Eye (tissue), 1 donor: Measurements from ENCODE around the gene CAPN12.
"Not testable (repeated sequence)": the region's sequence is repeated elsewhere in the genome, so short reads cannot be mapped to it uniquely, and the experiment has no call there.

Source experiments
- DNase-seq: peaks from one replicate; pipeline ENCODE4 v3.0.0-alpha.2; 2015

Gene CAPN12, protein sequence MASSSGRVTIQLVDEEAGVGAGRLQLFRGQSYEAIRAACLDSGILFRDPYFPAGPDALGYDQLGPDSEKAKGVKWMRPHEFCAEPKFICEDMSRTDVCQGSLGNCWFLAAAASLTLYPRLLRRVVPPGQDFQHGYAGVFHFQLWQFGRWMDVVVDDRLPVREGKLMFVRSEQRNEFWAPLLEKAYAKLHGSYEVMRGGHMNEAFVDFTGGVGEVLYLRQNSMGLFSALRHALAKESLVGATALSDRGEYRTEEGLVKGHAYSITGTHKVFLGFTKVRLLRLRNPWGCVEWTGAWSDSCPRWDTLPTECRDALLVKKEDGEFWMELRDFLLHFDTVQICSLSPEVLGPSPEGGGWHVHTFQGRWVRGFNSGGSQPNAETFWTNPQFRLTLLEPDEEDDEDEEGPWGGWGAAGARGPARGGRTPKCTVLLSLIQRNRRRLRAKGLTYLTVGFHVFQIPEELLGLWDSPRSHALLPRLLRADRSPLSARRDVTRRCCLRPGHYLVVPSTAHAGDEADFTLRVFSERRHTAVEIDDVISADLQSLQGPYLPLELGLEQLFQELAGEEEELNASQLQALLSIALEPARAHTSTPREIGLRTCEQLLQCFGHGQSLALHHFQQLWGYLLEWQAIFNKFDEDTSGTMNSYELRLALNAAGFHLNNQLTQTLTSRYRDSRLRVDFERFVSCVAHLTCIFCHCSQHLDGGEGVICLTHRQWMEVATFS

DNA sequence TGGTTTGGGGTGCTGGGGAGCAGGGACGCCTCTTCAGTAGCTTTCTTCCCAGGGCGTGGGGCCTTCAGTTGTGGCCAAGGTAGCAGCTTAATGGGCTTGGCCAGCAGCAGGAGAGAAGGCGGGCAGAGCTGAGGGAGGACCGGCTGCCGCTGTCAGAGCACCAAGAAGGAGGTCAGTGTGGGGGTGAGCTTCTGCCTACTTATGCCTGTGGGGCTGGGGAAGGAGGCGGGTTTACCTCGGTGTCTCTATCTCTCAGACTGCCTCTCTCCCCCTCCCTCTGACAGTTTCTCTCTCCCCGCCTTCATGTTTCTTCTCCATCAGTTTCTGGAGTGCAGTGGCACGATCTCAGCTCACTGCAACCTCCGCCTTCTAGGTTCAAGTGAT, at the start of gene CAPN12:
CAPN12 (minus strand) TSS at position 177 of the 384 bp plus-strand sequence. CDS start 309 bp downstream, outside the sequence.
- no peak for DNase-seq

DNA sequence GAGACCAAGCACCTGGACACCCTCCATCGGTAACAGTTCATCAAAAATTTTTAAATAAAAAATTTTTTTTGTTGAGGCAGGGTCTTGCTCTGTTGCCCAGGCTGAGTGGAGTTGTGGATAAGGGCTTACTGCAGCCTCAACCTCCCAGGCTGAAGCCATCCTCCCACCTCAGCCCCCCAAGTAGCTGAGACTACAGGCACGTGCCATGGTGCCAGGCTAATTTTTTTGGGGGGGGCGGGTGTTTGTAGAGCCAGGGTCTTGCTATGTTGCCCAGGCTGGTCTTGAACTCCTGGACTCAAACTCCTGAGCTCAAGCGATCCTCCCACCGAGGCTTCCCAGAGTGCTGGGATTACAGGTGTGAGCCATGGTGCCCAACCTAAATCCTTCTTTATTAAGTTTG, 49.4 kb upstream of the CAPN12 start:
- DNase-seq: no peak

DNA sequence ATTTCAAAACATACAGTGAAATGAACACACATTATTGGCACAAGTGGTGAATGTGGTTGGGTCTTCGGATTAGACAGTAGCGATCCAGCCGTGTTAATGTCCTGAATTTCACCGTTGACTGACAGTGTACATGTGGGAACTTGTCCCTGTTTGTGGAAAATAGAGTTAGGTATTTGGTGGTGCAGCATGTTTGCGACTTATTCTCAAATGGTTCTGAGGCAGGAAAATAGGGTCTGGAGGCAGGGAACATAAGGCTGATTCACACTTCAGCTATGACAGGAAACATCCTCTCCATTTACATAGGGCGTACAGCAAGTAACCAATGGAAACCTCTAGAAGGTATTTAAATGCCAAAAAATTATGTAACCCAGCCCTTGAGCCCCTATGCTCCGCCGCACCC, 48.9 kb upstream of the CAPN12 start:
- DNase-seq: peak; percentile 52

- DNase-seq: peak; percentile 32
These were observed 48.2 kb upstream of the CAPN12 start for GRCh38 chr19:38792250-38793111.

- not testable (repeated sequence) for DNase-seq
These were observed 47.3 kb upstream of the CAPN12 start for GRCh38 chr19:38791451-38792064.

DNA sequence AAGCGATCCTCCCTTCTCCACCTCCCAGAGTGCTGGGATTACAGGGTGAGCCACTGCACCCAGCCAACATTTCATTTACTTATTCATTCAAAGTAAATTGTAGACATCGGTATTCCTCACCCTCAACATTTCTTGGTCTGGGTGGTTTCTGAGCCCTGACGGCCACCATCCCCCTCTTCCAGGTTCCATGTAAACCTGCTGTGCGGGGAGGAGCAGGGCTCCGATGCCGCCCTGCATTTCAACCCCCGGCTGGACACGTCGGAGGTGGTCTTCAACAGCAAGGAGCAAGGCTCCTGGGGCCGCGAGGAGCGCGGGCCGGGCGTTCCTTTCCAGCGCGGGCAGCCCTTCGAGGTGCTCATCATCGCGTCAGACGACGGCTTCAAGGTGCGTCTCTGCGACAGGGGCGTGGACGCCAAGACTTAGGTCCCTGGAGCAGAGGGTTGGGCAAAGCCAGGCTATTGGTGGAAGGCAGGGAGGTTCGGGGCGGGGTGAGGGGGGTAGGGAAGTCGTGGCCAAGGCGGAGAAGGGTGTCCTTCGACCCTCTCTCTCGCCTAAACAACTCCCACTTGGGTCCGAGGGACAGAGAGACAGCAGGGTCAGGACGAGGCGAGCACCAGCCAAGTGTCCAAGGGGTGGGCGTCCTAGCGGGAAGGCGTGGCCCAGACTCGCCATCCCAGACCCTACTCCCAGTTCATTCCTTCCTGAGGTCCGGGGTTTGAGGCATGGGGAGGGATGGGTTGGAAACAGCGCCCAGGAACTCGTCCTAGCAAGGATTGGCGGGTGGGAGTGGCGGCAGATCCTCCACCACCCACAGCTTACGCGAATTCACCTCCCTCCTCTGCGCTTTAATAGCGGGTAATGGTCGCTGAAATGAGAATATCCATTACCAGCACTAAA, 46.5 kb upstream of the CAPN12 start:
- DNase-seq: not testable (repeated sequence)

DNA sequence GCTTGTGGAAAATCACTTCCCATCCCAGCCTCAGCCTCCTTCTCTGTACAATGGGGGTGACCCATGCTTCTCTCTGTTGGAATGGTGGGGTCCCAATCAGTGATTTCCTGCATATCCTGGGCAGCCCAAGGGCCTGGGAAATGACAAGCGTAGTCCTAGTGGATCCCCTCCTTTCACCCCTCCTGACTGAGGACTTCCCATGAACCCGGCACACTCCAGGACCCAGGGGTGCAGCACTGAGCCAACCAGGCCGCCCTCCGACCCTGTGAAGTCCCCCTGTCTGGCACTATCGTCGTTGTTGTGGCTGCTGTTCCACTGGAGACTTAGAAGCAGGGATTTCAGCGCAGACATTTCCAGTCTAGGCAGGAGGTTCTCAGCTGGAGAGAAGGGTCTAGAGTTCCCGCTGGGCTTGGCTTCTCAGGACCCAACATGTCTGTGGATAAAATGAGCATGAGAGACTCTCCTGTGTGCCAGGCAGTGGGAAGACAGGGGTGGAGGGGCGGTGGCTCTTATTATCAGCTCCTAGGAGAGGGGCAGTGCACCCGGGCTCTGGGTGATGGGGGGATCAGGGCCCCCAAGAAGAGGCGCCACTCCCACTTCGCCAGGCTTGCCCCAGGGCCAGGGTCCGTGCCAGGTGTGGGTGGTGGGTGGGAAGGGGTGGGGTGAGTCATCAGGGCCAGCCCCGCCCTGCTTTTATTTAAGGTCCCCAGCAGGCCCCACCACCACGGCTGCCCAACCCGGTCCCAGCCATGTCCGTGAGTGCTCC, 44.4 kb upstream of the CAPN12 start, which contains the start of gene LGALS7B:
LGALS7B (plus strand) TSS at position 723 of the 766 bp plus-strand sequence; CDS start at position 750, 27 bp downstream.
- peak; percentile 13 for DNase-seq

DNA sequence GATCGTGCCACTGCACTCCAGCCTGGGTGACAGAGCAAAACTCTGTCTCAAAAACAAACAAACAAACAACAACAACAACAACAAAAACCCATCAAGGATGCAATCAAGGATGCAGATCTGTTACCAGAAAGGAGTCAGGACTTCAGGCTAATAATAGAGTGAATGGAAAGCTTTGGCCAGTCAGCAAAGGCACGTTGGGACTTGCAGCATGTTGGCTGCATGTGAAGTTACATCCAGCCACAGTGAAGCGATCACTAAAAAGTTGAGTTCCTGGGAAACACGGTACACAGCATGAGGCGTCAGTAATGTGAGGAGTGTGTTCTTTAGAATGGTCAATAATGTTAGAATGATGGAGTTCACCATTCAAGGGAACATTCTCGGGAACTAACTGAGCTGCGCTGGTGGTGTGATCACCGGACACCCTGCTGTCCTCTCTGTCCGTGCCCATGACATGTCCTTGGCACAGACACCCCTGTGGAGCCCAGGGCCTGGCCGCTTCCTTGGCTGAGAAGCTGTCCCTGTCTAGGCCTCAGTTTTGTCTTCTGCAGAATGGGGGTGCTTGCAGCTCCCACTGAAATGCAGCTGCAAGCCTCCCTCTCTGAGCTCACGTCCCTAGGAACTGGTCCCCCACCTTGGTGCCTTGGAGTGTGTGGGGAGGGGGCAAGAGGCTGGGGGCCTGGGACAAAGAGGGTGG, 42.4 kb upstream of the CAPN12 start:
- no peak for DNase-seq

DNA sequence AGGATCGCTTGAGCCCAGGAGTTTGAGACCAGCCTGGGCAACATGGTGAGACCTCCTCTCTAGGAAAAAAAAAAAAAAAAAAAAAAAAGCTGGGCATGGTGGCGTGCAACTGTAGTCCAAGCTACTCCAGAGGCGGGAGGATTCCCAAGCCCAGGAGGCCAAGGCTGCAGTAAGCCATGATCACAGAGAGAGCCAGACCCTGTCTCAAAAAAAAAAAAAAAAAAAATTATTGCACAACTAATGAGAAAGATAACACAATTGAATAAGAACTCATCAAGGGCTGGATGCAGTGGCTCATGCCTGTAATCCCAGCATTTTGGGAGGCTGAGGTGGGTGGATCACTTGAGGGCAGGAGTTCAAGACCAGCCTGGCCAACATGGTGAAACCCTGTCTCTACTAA, 41.8 kb upstream of the CAPN12 start:
- not testable (repeated sequence) for DNase-seq

DNA sequence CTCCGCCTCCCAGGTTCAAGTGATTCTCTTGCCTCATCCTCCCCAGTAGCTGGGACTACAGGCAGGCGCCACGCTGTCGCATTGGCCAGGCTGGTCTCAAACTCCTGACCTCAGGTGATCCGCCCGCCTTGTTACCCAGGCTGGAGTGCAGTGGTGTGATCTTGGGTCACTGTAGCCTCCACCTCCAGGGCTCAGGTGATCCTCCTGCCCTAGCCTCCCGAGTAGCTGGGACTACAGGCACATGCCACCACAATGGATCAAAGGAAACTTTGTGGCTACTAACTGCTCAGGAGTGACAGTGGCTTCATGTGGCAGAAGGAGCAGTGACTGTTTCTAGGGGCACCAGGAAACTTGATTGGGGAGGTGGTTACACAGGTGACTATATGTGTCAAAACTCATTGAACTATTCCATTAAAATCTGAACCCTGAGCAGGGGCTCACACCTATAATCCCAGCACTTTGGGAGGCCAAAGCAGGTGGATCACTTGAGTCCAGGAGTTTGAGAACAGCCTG, 41.0 kb upstream of the CAPN12 start:
- no peak for DNase-seq

DNA sequence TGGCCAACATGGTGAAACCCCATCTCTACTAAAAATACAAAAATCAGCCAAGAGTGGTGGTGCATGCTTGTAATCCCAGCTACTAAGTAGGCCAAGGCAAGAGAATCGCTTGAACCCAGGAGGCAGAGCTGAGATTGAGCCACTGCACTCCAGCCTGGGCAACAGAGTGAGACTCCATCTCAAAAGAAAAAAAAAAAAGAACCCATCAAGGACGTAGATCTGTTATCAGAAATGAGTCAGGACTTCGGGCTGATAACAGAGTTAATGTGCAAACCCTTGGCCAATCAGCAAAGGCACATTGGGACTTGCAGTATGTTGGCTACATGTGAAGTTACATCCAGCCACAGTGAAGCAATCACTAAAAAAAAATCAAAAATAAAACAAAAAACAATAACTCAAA, 40.0 kb upstream of the CAPN12 start:
- DNase-seq: no peak

- not testable (repeated sequence) for DNase-seq
These were observed 37.9 kb upstream of the CAPN12 start for GRCh38 chr19:38782212-38782611.

- no peak for DNase-seq
These were observed 36.8 kb upstream of the CAPN12 start for GRCh38 chr19:38781058-38781457.

GRCh38 chr19:38780443-38780842, 36.2 kb upstream of the CAPN12 start:
- no peak for DNase-seq

DNA sequence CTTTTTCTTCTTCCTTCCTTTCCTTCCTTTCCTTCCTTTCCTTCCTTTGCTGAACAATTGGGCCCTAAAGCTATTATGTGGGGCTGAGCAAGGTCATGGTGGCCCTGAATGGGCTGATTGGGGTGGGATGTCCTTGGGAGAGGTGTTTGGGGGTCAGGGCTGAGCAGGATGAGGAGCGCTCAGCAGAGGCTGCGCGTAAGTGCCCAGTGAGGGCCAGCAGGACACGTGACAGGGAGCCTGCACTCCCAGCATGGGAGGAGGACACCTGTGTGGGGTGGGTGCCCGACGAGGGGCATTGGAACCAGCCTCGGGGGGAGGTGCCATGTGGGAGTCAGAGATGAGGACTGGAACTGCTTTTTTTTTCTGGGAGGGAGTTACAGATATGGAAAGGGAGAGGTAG, 34.5 kb upstream of the CAPN12 start:
- no peak for DNase-seq

DNA sequence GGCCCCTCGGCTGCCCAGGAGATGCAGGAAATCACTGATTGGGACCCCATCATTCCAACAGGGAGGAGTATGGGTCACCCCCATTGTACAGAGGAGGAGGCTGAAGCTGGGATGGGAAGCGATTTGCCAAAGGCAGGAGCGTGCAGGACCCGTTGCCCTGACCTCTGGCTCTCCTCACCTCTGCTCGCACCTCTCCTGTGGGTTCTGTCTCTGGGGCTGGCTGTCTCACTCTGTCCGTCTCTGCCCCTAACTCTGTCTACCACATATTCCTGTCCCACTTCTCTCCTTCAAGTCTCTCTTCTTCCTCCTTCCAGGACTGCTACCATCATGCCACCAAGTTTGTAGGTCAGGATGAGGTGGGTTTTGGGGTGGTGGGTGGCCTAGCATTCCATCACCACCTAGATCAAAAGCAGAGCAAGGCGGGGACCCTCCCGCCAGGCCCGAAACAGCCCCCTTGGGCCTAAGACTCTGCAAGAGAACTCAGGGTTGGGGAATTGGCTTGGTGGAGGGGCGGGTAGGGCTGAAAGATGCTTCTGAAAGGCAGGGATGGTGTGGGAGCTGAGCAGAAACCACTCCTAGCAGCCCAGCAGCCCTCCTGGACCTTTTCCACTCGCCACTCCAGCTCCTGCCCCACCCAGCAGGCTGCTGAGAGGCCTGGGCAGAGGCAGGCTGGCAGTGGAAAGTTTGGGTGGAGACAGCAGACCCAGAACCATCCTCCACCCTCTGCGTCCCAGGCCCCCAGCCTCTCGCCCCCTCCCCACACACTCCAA, 30.1 kb upstream of the CAPN12 start:
- no peak for DNase-seq

GRCh38 chr19:38773469-38774177, 29.3 kb upstream of the CAPN12 start, which contains the start of gene LGALS7:
LGALS7 (minus strand) TSS chr19:38773517; CDS start chr19:38773492, 25 bp downstream.
- no peak for DNase-seq

DNA sequence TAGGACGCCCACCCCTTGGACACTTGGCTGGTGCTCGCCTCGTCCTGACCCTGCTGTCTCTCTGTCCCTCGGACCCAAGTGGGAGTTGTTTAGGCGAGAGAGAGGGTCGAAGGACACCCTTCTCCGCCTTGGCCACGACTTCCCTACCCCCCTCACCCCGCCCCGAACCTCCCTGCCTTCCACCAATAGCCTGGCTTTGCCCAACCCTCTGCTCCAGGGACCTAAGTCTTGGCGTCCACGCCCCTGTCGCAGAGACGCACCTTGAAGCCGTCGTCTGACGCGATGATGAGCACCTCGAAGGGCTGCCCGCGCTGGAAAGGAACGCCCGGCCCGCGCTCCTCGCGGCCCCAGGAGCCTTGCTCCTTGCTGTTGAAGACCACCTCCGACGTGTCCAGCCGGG, 27.3 kb upstream of the CAPN12 start:
- not testable (repeated sequence) for DNase-seq
